HG02852 (cell line): Measurements from ENCODE around the gene EVX1.

ENCODE experiments used
- ATAC-seq: cut with Tn5 transposase; IDR thresholded peaks from one replicate; pipeline ENCODE4 v1.9.1; 2021; ENCODE audit warnings: mild to moderate bottlenecking, moderate library complexity; ENCODE audit not compliant: unreplicated experiment

The EVX1 gene

GRCh38 chr7:27242555-27243339 is at the start of gene EVX1:
TSS of gene EVX1 (plus strand) at chr7:27242802. CDS start at chr7:27243031, 229 bp downstream.
- no peak for ATAC-seq

- no peak for ATAC-seq
These were observed 49.1 kb upstream of the EVX1 start for GRCh38 chr7:27193335-27194001.

GRCh38 chr7:27194002-27194352 is 48.6 kb upstream of the EVX1 start:
- no peak for ATAC-seq

GRCh38 chr7:27194686-27195379 is 47.8 kb upstream of the EVX1 start:
- ATAC-seq = no peak

GRCh38 chr7:27196287-27196767 is 46.3 kb upstream of the EVX1 start:
- ATAC-seq = no peak

- no peak for ATAC-seq
These were observed 45.2 kb upstream of the EVX1 start for GRCh38 chr7:27197137-27198042.

GRCh38 chr7:27198138-27198841 is 44.3 kb upstream of the EVX1 start:
- no peak for ATAC-seq

GRCh38 chr7:27198871-27199801 is 43.5 kb upstream of the EVX1 start:
- ATAC-seq = no peak

GRCh38 chr7:27199849-27200760 is 42.5 kb upstream of the EVX1 start, which contains the start of gene HOXA13:
TSS of gene HOXA13 (minus strand) at chr7:27200091. CDS start at chr7:27200077, 14 bp downstream.
- ATAC-seq = no peak

- ATAC-seq = no peak
These were observed 41.6 kb upstream of the EVX1 start for GRCh38 chr7:27200761-27201579.

- ATAC-seq = no peak
These were observed 41.0 kb upstream of the EVX1 start for GRCh38 chr7:27201580-27202017.

- no peak for ATAC-seq
These were observed 40.4 kb upstream of the EVX1 start for GRCh38 chr7:27202018-27202861.

- no peak for ATAC-seq
These were observed 39.8 kb upstream of the EVX1 start for GRCh38 chr7:27202862-27203134.

- ATAC-seq = no peak
These were observed 39.1 kb upstream of the EVX1 start for GRCh38 chr7:27203365-27203953.

- no peak for ATAC-seq
These were observed 38.5 kb upstream of the EVX1 start for GRCh38 chr7:27203964-27204594.
